Activated CD8-positive, alpha-beta T cell treated with anti-CD3 and anti-CD28 coated beads for 36 hours (primary cell): ENCODE measurements around the gene AGPAT4. TPM values are rescaled to one million over a fixed set of nuclear protein-coding genes. Genes with fewer than 3 reads are reported as not detected.

ENCODE experiments used
- ATAC-seq: fragments of 200-7000 bp; cut with Tn5 transposase; one replicate; pipeline ENCODE4 v1.10.0; 2021; ENCODE audit warnings: mild to moderate bottlenecking, moderate library complexity
- CTCF ChIA-PET: fragments of 350-600 bp; sonication (Branson Sonifier 250); formaldehyde crosslinking; loops from one replicate; lab custom pipeline; 2021; ENCODE audit warnings: antibody characterized with exemption; lab: Charles Lee
- POLR2A ChIA-PET: fragments of 350-600 bp; sonication (Branson Sonifier 250); formaldehyde crosslinking; loops from one replicate; lab custom pipeline; 2021; ENCODE audit warnings: antibody characterized with exemption; lab: Charles Lee
- DNase-seq: peaks from one replicate; pipeline ENCODE4 v3.0.0-alpha.2; 2020
- H3K27ac Mint-ChIP-seq: one replicate; pipeline ENCODE4 v1.8.0; 2021; ENCODE audit warnings: mild to moderate bottlenecking, mixed read lengths
- H3K27me3 Mint-ChIP-seq: one replicate; pipeline ENCODE4 v1.8.0; 2021; ENCODE audit warnings: mixed read lengths
- H3K36me3 Mint-ChIP-seq: one replicate; pipeline ENCODE4 v1.8.0; 2021; ENCODE audit warnings: low read depth, mixed read lengths
- H3K4me1 Mint-ChIP-seq: one replicate; pipeline ENCODE4 v1.8.0; 2021; ENCODE audit warnings: low read depth, mixed read lengths
- H3K4me3 Mint-ChIP-seq: one replicate; pipeline ENCODE4 v1.8.0; 2021; ENCODE audit warnings: mild to moderate bottlenecking, moderate library complexity, mixed read lengths
- H3K9me3 Mint-ChIP-seq: one replicate; pipeline ENCODE4 v1.8.0; 2021; ENCODE audit warnings: mixed read lengths
- CTCF ChIP-seq: fragments of 200-600 bp; IDR thresholded peaks from one replicate; pipeline ENCODE4 v1.8.0; 2022; ENCODE audit warnings: antibody characterized with exemption, mild to moderate bottlenecking
- intact Hi-C: fragments of 100-400 bp; cut with micrococcal nuclease; formaldehyde crosslinking; loops from one replicate; pipeline ENCODE4 v1.10.0; 2022
- total RNA-seq, 2 experiments: library from RNA; stranded (reverse); gene quantifications; one replicate each; pipeline ENCODE4 v1.2.3, GENCODE V29; 2021

The AGPAT4 gene
- total RNA-seq, 2 experiments from 2014 or later, result 3.5 to 4.7 TPM

GRCh38 chr6:161139766-161140553 is 133.9 kb downstream of the AGPAT4 start:
- TF ChIP-seq CTCF, result no peak
- no peak for DNase-seq
- ChIA-PET CTCF (interaction anchor here (1.1 kb wide), 1 partner anchor 231 kb away, joined by 3 read pairs; no protein-coding TSS in a partner anchor), POLR2A (no interaction called here)
- H3K36me3 Mint-ChIP-seq, result no peaks in the 10 kb centered on the region
- intact Hi-C loops, result loop anchor here (5.0 kb wide), 1 partner anchor 232 kb away; no protein-coding TSS in a partner anchor
- no peaks in the 10 kb centered on the region for H3K4me1 Mint-ChIP-seq
- no peaks in the 10 kb centered on the region for H3K9me3 Mint-ChIP-seq
- no peak for ATAC-seq
- no peak overlapping the region for H3K4me3 Mint-ChIP-seq
- no peak overlapping the region for H3K27ac Mint-ChIP-seq
- no peaks in the 10 kb centered on the region for H3K27me3 Mint-ChIP-seq

GRCh38 chr6:161139304-161139765 is 134.5 kb downstream of the AGPAT4 start:
- no peak overlapping the region for H3K27ac Mint-ChIP-seq
- no peak overlapping the region for H3K4me3 Mint-ChIP-seq
- ATAC-seq (no peak), DNase-seq (no peak)
- H3K9me3 Mint-ChIP-seq, result no peaks in the 10 kb centered on the region
- H3K27me3 Mint-ChIP-seq, result no peaks in the 10 kb centered on the region
- TF ChIP-seq CTCF, result no peak
- ChIA-PET CTCF (no interaction called here), POLR2A (no interaction called here)
- H3K4me1 Mint-ChIP-seq, result no peaks in the 10 kb centered on the region
- intact Hi-C loops, result no loop called here
- H3K36me3 Mint-ChIP-seq, result no peaks in the 10 kb centered on the region

GRCh38 chr6:161138543-161139303 is 135.1 kb downstream of the AGPAT4 start:
- CTCF ChIA-PET, result no interaction called here
- POLR2A ChIA-PET, result no interaction called here
- no peak for DNase-seq
- H3K36me3 Mint-ChIP-seq, result no peaks in the 10 kb centered on the region
- ATAC-seq, result no peak
- no peak overlapping the region for H3K27ac Mint-ChIP-seq
- no peaks in the 10 kb centered on the region for H3K4me1 Mint-ChIP-seq
- H3K4me3 Mint-ChIP-seq, result no peak overlapping the region
- H3K27me3 Mint-ChIP-seq, result no peaks in the 10 kb centered on the region
- no peaks in the 10 kb centered on the region for H3K9me3 Mint-ChIP-seq
- intact Hi-C loops, result no loop called here
- no peak for TF ChIP-seq CTCF

- ChIA-PET CTCF (no interaction called here), POLR2A (no interaction called here)
- no peaks in the 10 kb centered on the region for H3K36me3 Mint-ChIP-seq
- ATAC-seq, result no peak
- intact Hi-C loops, result no loop called here
- H3K27me3 Mint-ChIP-seq, result no peaks in the 10 kb centered on the region
- no peaks in the 10 kb centered on the region for H3K9me3 Mint-ChIP-seq
- no peak for TF ChIP-seq CTCF
- H3K4me1 Mint-ChIP-seq, result no peaks in the 10 kb centered on the region
- no peak for DNase-seq
- no peak overlapping the region for H3K4me3 Mint-ChIP-seq
- H3K27ac Mint-ChIP-seq, result no peak overlapping the region
These were observed 135.9 kb downstream of the AGPAT4 start for GRCh38 chr6:161137839-161138542.
